Liver (tissue), 9 donors: ENCODE data around the gene BMP6. TPM values are rescaled to one million over a fixed set of nuclear protein-coding genes. Genes with fewer than 3 reads are reported as not detected.

Source experiments
- DNase-seq: peaks from one replicate; pipeline ENCODE4 v3.0.0-alpha.2; 2017; ENCODE audit warnings: low spot score
- H3K27ac ChIP-seq, 2 donors: one replicate each; pipeline ENCODE4 v1.7.0; 2013; ENCODE audit warnings: inconsistent platforms in 2 of 2, low read length in 2 of 2, control low read depth in 1 of 2, low read depth in 1 of 2, mild to moderate bottlenecking in 1 of 2
- H3K27me3 ChIP-seq, 4 donors: one replicate each; pipeline versions ENCODE4 v1.6.1 to v1.7.0; 2013; ENCODE audit warnings: low read length in 3 of 4, inconsistent platforms in 1 of 4, mild to moderate bottlenecking in 1 of 4, moderate library complexity in 1 of 4; ENCODE audit not compliant: control insufficient read depth in 4 of 4, insufficient read depth in 4 of 4
- H3K36me3 ChIP-seq, 4 donors: one replicate each; pipeline versions ENCODE4 v1.6.1 to v1.7.0; 2013; ENCODE audit warnings: low read length in 3 of 4, mild to moderate bottlenecking in 3 of 4, low read depth in 1 of 4, moderate library complexity in 1 of 4; ENCODE audit not compliant: control insufficient read depth in 4 of 4, insufficient read depth in 3 of 4
- H3K4me1 ChIP-seq, 4 donors: one replicate each; pipeline versions ENCODE4 v1.6.1 to v1.7.0; 2013; ENCODE audit warnings: low read length in 3 of 4, mild to moderate bottlenecking in 3 of 4, moderate library complexity in 1 of 4; ENCODE audit not compliant: control insufficient read depth in 4 of 4, insufficient read depth in 4 of 4
- H3K4me3 ChIP-seq, 3 donors: one replicate each; pipeline versions ENCODE4 v1.6.1 to v1.7.0; 2013; ENCODE audit warnings: low read length in 3 of 3, control low read depth in 1 of 3, low read depth in 1 of 3, mild to moderate bottlenecking in 1 of 3
- H3K9ac ChIP-seq, 2 donors: one replicate each; pipeline ENCODE4 v1.7.0; 2013; ENCODE audit warnings: low read length in 2 of 2, mild to moderate bottlenecking in 2 of 2, moderate library complexity in 2 of 2, control low read depth in 1 of 2, low read depth in 1 of 2
- H3K9me3 ChIP-seq, 4 donors: one replicate each; pipeline versions ENCODE4 v1.6.1 to v1.7.0; 2013; ENCODE audit warnings: low read length in 3 of 4; ENCODE audit not compliant: control insufficient read depth in 4 of 4
- EGR1 ChIP-seq, 2 donors: IDR thresholded peaks; 2 replicates each; pipeline ENCODE4 v1.6.1; 2016 to 2018; ENCODE audit warnings: antibody characterized with exemption in 2 of 2, low read depth in 2 of 2
- FOXA1 ChIP-seq: IDR thresholded peaks from 2 replicates; pipeline ENCODE4 v1.6.1; 2016; ENCODE audit warnings: antibody characterized with exemption
- FOXA2 ChIP-seq: IDR thresholded peaks from 2 replicates; pipeline ENCODE4 v1.6.1; 2016; ENCODE audit warnings: antibody characterized with exemption
- GABPA ChIP-seq, 2 donors: IDR thresholded peaks in 1 of 2; conservative IDR thresholded peaks in 1 of 2; 2 replicates each; pipeline ENCODE4 v1.6.1; 2016; ENCODE audit warnings: antibody characterized with exemption in 2 of 2, mild to moderate bottlenecking in 1 of 2, moderate library complexity in 1 of 2
- HNF4A ChIP-seq, 2 donors: conservative IDR thresholded peaks; 2 replicates each; pipeline ENCODE4 v1.6.1; 2016; ENCODE audit warnings: antibody characterized with exemption in 2 of 2, mild to moderate bottlenecking in 2 of 2
- HNF4G ChIP-seq: IDR thresholded peaks from 2 replicates; pipeline ENCODE4 v1.6.1; 2016; ENCODE audit warnings: antibody characterized with exemption
- JUND ChIP-seq, 2 donors: IDR thresholded peaks; 2 replicates each; pipeline ENCODE4 v1.6.1; 2016; ENCODE audit warnings: antibody characterized with exemption in 2 of 2
- MAX ChIP-seq: IDR thresholded peaks from 2 replicates; pipeline ENCODE4 v1.6.1; 2016; ENCODE audit warnings: antibody characterized with exemption
- NR2F2 ChIP-seq: IDR thresholded peaks from 2 replicates; pipeline ENCODE4 v1.6.1; 2016; ENCODE audit warnings: antibody characterized with exemption
- RAD21 ChIP-seq, 2 donors: IDR thresholded peaks; 2 replicates each; pipeline ENCODE4 v1.6.1; 2016; ENCODE audit warnings: antibody characterized with exemption in 2 of 2, mild to moderate bottlenecking in 2 of 2
- REST ChIP-seq: IDR thresholded peaks from 2 replicates; pipeline ENCODE4 v1.6.1; 2016; ENCODE audit warnings: antibody characterized with exemption, mild to moderate bottlenecking
- RXRA ChIP-seq, 2 donors: IDR thresholded peaks; 2 replicates each; pipeline ENCODE4 v1.6.1; 2017 to 2018; ENCODE audit warnings: antibody characterized with exemption in 2 of 2, mild to moderate bottlenecking in 1 of 2
- SP1 ChIP-seq: IDR thresholded peaks from 2 replicates; pipeline ENCODE4 v1.6.1; 2018; ENCODE audit warnings: antibody characterized with exemption, mild to moderate bottlenecking
- TAF1 ChIP-seq: conservative IDR thresholded peaks from 2 replicates; pipeline ENCODE4 v1.6.1; 2016; ENCODE audit warnings: antibody characterized with exemption, mild to moderate bottlenecking
- YY1 ChIP-seq: IDR thresholded peaks from 2 replicates; pipeline ENCODE4 v1.6.1; 2016; ENCODE audit warnings: antibody characterized with exemption, mild to moderate bottlenecking
- WGBS: extraction: QIAGEN DNeasy Blood & Tissue Kit; methylation state at CpG from one replicate; pipeline ENCODE4 v1.1.7; 2013; 5-methylcytosine and 5-hydroxymethylcytosine counted together
- polyA plus RNA-seq, 2 donors: library from polyadenylated mRNA; stranded (reverse) in 1 of 2; unstranded in 1 of 2; fragments of 200-250 nt in 1 of 2; fragments of >200 nt in 1 of 2; fragmentation: Nextera tagmentation in 1 of 2; extraction: Ambion mirVana in 1 of 2; gene quantifications; one replicate each; pipeline versions ENCODE4 v1.2.1 to v1.2.3, GENCODE V29; 2013 to 2015
- total RNA-seq, 2 donors: library from RNA; depleted of rRNA; stranded (reverse); fragments of >200 nt; gene quantifications; one replicate each; pipeline ENCODE4 v1.2.3, GENCODE V29; 2014
- TF ChIP-seq, protein P1 (sequence below): IDR thresholded peaks from 2 replicates; pipeline ENCODE4 v1.6.1; 2016; ENCODE audit warnings: antibody characterized with exemption
- TF ChIP-seq, protein P2 (sequence below): IDR thresholded peaks from 2 replicates; pipeline ENCODE4 v1.6.1; 2016; ENCODE audit warnings: antibody characterized with exemption
- TF ChIP-seq, protein P3 (sequence below): fragments of 150-350 bp; IDR thresholded peaks from 2 replicates; pipeline ENCODE4 v1.5.1; 2017; ENCODE audit warnings: improper control_type of control experiment, low read depth, low read length; ENCODE audit not compliant: missing input control
- donor health status: healthy.
- donor health status: healthy.
- donor health status: healthy.
- donor health status: healthy.
- donor health status: healthy.

Gene BMP6
- total and polyA plus RNA-seq, 4 donors = 0.57 to 5.9 (median 2.3) TPM

- Histone ChIP-seq H3K9me3 (no peaks in the 10 kb centered on the region), H3K27ac (no peak overlapping the region), H3K27me3 (no peaks in the 10 kb centered on the region), H3K4me3 (no peak overlapping the region), H3K36me3 (no peaks in the 10 kb centered on the region), H3K9ac (no peak overlapping the region), H3K4me1 (peaks cover 11 to 22% (median 14%) of the 10 kb centered on the region in 4 donors)
- 88% methylated on average over 8 of the region's 8 CpGs for WGBS
- TF ChIP-seq TAF1 (no peak), GABPA (IDR thresholded peaks at IDR 0.05 in 1 of 2, conservative IDR thresholded peaks at IDR 0.05 in 1 of 2) (no peak), SP1 (no peak), FOXA1 (no peak), REST (no peak), NR2F2 (no peak), HNF4G (no peak), MAX (no peak), EGR1 (IDR thresholded peaks at IDR 0.05; ENCODE audit: low read depth in 2 of 2) (no peak), FOXA2 (no peak), HNF4A (conservative IDR thresholded peaks at IDR 0.05) (no peak), YY1 (no peak), RAD21 (IDR thresholded peaks at IDR 0.05) (no peak), JUND (IDR thresholded peaks at IDR 0.05) (no peak)
- TF ChIP-seq, protein P1, sequence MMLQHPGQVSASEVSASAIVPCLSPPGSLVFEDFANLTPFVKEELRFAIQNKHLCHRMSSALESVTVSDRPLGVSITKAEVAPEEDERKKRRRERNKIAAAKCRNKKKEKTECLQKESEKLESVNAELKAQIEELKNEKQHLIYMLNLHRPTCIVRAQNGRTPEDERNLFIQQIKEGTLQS = no peak
- TF ChIP-seq, protein P2, sequence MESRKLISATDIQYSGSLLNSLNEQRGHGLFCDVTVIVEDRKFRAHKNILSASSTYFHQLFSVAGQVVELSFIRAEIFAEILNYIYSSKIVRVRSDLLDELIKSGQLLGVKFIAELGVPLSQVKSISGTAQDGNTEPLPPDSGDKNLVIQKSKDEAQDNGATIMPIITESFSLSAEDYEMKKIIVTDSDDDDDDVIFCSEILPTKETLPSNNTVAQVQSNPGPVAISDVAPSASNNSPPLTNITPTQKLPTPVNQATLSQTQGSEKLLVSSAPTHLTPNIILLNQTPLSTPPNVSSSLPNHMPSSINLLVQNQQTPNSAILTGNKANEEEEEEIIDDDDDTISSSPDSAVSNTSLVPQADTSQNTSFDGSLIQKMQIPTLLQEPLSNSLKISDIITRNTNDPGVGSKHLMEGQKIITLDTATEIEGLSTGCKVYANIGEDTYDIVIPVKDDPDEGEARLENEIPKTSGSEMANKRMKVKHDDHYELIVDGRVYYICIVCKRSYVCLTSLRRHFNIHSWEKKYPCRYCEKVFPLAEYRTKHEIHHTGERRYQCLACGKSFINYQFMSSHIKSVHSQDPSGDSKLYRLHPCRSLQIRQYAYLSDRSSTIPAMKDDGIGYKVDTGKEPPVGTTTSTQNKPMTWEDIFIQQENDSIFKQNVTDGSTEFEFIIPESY = no peak
- DNase-seq = peak; percentile 37
These were observed 187.0 kb downstream of the BMP6 start for GRCh38 chr6:7912736-7913517.

DNA sequence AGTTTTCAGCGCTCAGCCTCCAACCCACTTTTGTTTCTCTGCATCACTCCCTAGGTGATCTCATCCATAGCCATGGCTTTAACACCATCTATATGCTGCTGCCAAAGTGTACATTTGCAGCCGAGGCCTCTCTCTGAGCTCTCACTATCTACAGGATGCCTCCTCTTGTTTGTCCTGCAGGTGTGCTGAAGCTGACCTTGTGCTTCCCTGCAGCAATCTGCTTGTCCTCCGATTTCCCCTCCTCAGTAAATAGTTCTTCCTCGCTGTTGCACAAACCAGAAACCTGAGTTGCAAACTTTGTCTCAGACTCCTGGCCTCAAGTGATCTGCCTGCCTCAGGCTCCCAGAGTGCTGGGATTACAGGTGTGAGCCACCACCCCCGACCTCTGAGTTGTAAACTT lies 188.4 kb downstream of the BMP6 start:
- no peak for DNase-seq
- TF ChIP-seq HNF4G (no peak), FOXA2 (no peak), JUND (IDR thresholded peaks at IDR 0.05) (no peak), RXRA (IDR thresholded peaks at IDR 0.05) (no peak), YY1 (no peak), NR2F2 (no peak), EGR1 (IDR thresholded peaks at IDR 0.05; ENCODE audit: low read depth in 2 of 2) (no peak), FOXA1 (no peak)
- TF ChIP-seq, protein P2 = no peak
- TF ChIP-seq, protein P3, sequence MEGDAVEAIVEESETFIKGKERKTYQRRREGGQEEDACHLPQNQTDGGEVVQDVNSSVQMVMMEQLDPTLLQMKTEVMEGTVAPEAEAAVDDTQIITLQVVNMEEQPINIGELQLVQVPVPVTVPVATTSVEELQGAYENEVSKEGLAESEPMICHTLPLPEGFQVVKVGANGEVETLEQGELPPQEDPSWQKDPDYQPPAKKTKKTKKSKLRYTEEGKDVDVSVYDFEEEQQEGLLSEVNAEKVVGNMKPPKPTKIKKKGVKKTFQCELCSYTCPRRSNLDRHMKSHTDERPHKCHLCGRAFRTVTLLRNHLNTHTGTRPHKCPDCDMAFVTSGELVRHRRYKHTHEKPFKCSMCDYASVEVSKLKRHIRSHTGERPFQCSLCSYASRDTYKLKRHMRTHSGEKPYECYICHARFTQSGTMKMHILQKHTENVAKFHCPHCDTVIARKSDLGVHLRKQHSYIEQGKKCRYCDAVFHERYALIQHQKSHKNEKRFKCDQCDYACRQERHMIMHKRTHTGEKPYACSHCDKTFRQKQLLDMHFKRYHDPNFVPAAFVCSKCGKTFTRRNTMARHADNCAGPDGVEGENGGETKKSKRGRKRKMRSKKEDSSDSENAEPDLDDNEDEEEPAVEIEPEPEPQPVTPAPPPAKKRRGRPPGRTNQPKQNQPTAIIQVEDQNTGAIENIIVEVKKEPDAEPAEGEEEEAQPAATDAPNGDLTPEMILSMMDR = no peak
- Histone ChIP-seq H3K27me3 (no peaks in the 10 kb centered on the region), H3K4me1 (peaks cover 6 to 13% (median 9%) of the 10 kb centered on the region in 4 donors), H3K9me3 (no peaks in the 10 kb centered on the region), H3K9ac (no peak overlapping the region), H3K36me3 (no peaks in the 10 kb centered on the region), H3K27ac (no peak overlapping the region), H3K4me3 (no peak overlapping the region)
- WGBS = 77% methylated on average over 5 of the region's 5 CpGs
